ENCODE data around the gene NTM.

Gene NTM

GRCh38 chr11:131849485-131849884 lies 479.1 kb downstream of the NTM start:
- no peak for DNase-seq

- no peak for DNase-seq
These were observed 480.1 kb downstream of the NTM start for GRCh38 chr11:131850507-131850906.

DNA sequence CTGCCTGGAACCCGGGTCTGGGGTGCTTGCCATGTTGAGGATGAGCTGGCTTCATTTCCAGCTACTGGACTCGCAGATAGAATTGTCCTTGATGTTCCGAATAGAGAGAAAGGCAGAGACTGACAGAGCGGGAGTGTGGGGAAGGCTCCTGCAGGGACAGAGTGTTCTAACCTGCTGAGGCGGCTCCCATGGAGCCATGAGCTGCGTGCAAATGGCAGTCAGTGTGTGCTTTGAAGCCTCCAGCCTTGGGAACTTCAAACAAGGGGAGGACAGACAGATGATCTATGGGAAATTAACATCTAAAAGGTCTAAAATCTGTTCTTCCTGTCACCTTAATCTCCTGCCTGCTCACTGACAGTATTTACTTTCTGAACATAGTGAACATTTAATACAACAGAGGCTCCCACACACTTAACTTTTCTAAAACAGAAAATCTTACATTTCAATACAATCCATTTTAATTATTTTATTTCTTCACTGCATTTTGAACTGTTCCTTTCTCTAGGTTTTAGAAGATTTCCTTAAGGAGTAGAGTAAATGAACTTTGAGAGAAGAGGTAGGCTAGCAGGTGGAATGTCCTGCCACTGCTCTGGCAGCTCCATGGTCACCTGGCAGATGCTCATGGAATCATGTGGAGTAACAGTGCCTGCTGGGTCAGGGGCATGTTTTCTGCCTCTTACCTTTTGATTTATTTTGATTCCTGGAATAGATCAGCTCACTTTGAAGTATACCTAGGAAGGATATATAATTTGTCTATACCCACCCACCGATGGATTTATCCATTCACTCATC lies 481.7 kb downstream of the NTM start:
- DNase-seq, result no peak

- no peak for DNase-seq
These were observed 482.3 kb downstream of the NTM start for GRCh38 chr11:131852757-131853156.

DNA sequence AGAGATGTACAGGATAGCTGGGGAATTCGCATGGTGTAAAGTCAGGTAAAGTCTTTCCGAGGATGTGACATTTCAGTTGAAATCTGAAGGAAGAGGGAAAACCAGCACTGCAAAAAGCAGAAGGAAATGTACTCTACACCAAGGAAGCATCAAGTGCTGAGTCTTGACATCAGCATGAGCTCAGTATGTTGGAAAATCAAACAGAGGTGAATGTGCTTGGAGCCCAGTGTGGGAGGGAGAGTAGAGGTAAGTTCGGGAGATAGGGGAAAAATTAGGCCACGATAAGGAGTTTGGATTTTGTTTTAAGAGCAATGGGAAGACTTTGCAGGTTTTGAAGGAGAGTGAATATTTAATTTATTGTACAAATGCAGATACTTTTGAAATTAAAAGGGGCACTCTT lies 484.0 kb downstream of the NTM start:
- no peak for DNase-seq

- DNase-seq, result no peak
These were observed 484.9 kb downstream of the NTM start for GRCh38 chr11:131855320-131855719.

DNA sequence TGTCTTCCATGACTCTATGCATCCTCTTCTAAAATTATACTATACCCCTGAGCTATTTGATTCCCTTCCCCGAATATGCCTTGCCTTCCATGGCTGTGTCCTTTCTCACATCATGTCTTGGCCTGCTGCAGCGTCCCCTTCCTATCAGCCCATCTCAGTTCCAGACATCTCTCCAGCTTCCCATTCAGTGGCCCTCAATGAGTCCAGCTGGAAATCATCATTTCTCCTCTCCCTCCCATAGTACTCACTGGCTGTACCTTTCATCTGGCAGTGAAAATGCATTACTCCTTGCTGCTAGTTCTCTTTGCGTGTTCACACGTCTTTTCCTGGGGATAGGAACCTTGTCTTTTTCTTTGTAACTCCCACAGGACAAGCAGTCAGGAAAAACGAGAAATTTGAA lies 486.8 kb downstream of the NTM start:
- no peak for DNase-seq

DNA sequence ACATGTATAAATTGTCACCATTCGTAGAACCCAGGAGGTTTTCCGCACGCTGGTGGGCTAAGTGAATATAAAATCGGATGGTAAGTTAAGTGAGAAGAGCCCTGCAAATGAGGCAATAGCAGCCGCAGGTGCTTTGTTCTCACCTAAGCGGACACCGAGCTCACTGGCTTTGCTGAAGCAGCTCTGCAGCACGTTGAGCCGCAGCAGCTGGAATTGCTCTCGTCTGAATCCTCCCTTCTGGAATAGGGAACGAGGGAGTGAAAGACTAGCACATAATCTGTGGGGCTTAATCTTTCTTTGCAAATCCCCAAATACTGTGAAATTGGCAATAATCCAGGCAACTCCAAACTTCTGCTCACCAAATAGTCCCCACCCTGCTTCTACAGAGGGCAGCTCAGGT lies 488.1 kb downstream of the NTM start:
- no peak for DNase-seq

DNA sequence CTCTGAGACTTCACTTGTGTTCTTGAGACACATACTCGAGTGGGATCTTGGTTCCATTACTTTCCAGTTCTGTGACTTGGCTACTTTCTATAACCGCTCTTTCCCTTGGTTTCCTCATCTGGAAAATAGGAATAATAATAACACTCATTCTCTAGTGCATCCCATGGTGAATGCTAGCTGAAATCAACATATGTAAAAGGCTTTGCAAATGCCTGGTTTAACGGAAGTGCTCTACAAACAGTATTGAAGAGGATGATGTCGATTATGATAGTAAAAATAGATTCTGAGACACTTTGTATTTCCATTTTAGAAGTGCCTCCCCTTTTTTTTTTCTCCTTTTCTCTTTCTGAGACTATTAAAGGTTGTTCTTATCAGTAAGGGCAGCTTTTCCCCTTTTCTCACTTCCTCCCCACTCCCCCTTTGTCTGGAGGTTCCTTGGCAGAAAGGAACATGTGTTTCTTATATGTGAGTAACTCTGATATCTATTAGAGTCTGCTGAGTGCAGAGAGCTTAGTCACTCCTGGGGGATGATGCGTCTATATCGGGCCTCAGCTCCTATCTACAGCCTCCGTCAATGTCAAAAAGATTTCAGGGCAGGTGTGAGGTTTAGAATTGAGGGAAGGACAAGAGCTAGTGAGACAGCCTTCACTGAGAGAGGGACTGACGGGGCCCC lies 489.3 kb downstream of the NTM start:
- DNase-seq, result no peak

DNA sequence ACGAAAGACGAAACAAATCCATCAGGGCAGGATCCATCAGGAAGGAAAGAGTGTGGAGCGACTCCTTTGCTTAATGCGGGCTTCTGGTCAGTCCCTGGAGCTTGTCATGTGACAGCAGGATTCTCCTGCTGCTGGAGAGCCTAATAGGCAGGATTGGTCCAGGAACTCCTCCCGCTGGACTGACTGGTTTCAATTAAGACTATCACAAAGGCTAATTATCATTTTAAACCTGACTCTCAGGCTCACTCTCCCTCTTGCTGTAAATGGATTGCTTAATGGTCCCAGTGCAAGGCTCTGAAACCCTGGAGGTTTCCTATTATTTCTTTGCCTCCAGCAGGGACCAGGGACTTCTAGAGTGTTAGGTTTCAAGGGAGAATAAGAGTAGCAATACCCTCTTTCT lies 493.8 kb downstream of the NTM start:
- DNase-seq, result no peak

GRCh38 chr11:131865860-131866259 lies 495.4 kb downstream of the NTM start:
- no peak for DNase-seq

DNA sequence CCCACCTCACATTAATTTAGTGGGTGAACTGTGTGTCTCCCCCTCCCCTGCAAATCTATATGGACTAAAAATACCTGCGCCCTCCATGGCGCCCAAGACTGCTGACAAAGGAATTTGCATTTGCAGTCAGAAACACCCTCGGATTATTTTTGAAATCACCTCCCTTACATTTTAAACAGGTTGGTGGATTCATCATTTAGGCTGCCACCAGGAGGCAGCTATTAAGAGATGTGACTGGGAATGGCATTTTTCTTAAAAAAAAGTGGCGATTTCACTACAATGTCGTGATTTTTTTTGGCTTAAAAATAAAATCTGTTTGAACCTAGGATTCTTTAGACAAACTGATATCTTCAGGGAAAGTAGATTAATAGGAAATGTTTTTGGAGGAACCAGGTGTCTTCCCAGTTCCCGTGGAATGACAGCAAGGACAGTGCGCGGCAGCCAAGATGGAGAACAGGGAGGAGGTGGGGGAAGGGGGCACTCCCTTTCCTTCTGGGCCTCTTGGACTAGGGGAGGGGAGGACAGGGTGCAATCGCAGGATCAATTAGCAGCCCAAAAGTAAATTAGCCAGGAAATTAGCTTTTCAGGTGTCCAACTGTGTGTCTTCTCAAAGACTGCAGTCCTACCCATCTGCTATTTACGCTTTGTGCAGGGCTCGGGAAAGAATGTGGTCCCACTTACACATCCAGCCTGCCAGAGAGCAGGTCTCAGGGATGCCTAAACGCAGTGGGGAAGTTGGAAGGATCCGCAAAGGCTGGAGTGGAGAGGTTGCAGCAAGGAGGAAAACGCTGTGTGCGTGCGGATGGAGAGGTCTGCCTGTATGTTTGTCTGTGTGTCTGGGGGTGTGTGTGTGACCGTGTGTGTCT lies 496.4 kb downstream of the NTM start:
- DNase-seq, result no peak

DNA sequence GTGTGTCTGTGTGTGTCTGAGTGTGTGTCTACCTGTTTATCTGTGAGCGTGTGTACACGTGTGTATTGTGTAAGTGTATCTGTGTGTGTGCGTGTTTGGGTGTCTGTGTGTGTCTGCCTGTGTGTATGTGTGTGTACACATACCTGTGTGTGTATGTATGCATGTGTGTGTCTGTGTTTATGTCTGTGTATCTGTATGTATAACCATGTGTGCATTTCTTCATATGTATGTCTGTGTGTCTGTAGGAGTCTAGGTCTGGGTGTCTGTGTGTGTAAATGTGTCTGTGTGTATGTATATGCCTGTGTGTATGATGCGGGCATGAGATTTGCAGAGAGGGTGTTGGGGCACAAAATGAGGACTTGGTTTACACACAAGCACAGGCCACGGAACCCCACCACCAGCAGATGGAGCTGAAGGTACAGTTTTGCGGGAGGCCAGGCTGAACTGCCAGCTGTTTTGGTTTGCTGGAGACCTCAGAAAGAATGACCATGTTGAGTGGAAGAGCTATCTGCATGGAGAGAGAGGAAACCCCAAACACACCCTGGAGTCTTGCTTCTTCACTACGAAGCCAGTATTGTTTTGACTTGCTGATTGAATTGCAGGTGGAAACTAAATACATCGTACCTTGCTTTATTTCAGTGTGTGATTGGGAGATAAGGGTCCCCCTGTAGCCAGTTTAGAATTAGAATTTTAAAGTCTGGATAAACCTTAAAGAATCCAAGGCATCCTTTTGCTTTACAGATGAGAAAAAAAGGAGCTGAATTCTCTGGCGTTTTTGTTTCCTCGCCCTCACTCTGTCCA lies 497.2 kb downstream of the NTM start:
- DNase-seq, result peak; percentile 13

DNA sequence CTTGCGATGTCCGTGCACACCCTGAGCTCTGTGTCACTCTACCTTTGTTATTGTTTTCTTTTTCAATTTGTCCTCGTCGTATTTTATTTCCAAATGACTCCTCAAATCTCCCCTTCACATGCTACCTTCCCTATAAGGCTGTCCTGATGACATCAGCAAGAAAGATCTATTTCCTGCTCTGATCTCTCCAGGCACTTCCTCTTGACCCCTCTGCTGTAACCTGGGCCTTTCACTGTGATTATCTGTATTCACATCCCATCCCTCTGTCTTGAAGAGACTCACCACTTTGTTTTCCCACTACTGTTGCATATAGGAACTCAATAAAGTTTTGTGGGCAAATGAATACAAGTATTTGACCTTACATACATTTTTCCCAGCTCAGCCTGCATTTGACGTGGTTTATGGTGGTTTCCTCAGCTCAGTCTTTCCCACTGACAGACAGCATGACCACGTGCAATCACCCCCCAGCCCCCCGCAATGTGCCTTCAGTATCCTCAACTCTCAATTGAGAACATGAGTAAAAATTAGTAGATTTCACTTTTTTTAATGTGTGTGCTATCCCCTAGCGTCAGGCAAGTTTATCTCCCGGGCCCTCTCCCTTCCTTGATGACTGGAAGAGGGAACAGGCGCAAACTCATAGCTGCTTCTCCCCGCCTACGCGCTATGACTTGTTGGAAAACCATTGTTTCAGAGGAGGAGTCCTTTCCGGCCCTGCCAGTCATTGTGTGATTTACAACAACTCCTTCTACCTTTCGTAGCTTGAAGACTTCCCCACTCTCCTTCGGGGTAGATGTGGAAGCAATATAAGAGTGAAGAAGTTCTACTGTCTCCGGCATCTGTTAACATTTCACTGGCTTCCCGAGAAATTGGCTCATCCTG lies 498.5 kb downstream of the NTM start:
- DNase-seq, result no peak

- no peak for DNase-seq
These were observed 499.9 kb downstream of the NTM start for GRCh38 chr11:131870305-131870704.

DNA sequence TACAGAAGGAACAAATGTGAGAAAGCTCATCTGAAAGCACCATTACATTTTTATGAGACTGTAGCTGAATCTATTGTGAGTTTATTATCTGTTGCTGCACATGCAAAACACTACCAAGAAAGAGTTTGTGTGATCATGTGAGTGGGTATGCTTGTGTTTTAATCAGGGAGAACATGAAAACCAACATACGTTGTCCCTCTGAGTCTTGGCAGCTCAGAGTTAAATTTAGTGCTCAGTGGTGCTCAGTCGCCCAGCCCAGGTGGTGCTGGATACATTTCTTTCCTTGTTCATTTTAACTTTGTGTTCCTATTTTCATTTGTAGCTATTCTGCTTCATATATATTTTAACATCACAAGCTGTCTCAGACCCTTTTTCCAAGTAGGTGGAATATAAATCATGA lies 500.6 kb downstream of the NTM start:
- no peak for DNase-seq

DNA sequence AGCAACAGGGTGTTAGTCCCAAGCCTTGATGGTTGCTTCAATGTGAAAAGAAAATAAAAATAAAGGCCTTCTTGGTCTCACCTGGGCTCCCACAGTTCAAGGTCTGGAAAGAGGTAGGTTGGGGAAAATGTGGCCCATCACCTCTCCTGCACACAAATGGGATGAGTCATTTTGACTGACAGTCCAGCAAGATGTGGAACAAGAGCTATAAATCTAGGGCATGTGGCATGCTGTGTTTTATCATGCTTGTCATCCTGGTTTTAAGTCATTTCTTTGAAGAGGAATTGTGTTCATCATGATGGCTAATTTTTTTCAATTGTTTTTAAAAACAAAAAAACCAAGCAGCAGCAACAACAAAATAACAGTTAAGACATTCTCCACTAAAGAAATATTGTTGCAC lies 503.7 kb downstream of the NTM start:
- no peak for DNase-seq

DNA sequence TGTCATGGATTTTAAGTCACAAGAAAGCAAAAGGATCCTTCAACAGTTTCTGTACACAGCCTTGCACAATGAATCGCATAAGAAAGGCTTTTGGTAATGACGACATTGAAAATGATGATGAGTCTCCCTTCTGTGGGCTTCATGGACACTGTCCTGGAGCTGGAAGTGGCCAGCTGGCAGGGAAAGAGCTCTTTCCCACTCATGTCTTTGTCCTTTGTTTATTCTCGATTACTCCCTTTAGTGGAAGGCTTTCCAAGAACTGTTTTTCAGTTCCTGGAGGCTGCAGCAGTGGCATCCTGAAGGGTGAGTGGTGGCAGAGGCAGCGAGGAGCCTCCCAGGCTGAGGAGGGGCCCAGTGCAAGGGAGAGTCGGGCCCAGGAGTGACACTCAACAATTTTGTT lies 505.2 kb downstream of the NTM start:
- DNase-seq, result no peak

- no peak for DNase-seq
These were observed 507.0 kb downstream of the NTM start for GRCh38 chr11:131877246-131877942.

DNA sequence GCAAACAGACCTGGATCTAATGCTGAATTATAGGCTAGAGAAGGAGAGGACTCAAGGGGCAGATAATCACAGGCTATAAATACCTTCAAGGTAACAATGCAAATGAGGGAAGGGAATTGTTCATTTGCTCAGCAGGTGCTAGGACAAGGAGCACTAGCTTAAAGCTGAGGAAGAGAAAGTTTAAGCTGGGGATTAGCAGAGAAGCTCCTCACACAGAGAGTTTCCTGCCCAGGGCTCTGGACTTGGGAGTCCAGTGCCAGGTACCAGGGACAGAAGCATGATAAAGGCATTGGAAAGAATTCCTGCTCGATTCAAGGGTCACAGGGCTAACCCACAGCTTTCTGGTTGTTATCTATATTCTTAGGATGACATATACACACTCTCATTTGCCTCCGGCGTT lies 509.9 kb downstream of the NTM start:
- no peak for DNase-seq

GRCh38 chr11:131880976-131881375 lies 510.6 kb downstream of the NTM start:
- DNase-seq, result no peak

All from CD4-positive, alpha-beta T cell treated with Interleukin-10 for 1 hour (primary cell).